Omental fat pad (tissue), 4 donors: ENCODE results near the gene TUBD1. TPM values are rescaled to one million over a fixed set of nuclear protein-coding genes. Genes with fewer than 3 reads are reported as not detected.

Experiments
- ATAC-seq: fragments of 150-250 bp; one replicate; pipeline ENCODE4 v1.9.1; 2016; ENCODE audit warnings: mild to moderate bottlenecking, moderate library complexity; ENCODE audit not compliant: low FRiP score
- DNase-seq: peaks from one replicate; pipeline ENCODE4 v3.0.0-alpha.2; 2019; ENCODE audit warnings: low spot score
- total RNA-seq, 4 donors: library from RNA; depleted of rRNA; stranded (reverse); fragments of >200 nt; gene quantifications; one replicate each; pipeline ENCODE4 v1.1.0, GENCODE V29; 2016
- TF ChIP-seq, protein P1 (sequence below), 3 donors: fragments of 450-650 bp; IDR thresholded peaks; one replicate each; pipeline ENCODE4 v1.5.1; 2016 to 2017; ENCODE audit warnings: antibody characterized with exemption in 3 of 3, mild to moderate bottlenecking in 3 of 3, moderate library complexity in 2 of 3

The TUBD1 gene
- total RNA-seq, 4 donors from 2014 or later = 5.3 to 14.5 (median 7.2) TPM

DNA sequence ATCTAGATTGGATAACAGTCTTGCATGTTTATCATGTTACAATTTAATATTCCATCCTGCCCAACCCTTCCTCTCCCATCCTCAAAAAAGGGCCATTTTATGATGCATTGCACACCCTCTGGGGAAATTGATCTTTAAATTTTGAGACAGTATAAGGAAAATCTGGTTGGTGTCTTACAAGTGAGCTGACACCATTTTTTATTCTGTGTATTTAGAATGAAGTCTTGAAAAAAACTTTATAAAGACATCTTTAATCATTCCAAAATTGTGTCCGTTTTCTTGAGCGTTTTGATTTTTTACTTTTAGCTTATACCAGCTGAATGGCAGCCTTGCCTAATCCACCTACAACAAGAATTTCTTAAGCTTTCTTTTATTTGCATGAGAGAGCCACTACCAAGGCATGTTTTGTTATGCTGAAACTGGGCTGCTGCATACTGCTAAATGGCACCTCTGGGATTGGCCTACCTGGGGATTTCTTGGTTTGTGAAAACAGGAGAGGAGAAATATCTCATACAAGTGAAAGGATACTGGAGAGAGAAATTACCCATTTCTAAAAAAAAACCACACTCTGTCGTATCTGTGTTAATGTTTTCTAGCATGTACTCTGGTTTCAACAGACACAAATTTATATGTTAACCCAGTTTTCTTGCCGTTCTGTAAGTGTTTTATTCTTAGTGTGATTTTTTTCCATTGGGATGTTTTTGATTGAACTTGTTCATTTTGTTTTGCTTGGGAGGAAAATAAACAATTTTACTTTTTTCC lies 52.2 kb downstream of the TUBD1 start:
- TF ChIP-seq, protein P1, sequence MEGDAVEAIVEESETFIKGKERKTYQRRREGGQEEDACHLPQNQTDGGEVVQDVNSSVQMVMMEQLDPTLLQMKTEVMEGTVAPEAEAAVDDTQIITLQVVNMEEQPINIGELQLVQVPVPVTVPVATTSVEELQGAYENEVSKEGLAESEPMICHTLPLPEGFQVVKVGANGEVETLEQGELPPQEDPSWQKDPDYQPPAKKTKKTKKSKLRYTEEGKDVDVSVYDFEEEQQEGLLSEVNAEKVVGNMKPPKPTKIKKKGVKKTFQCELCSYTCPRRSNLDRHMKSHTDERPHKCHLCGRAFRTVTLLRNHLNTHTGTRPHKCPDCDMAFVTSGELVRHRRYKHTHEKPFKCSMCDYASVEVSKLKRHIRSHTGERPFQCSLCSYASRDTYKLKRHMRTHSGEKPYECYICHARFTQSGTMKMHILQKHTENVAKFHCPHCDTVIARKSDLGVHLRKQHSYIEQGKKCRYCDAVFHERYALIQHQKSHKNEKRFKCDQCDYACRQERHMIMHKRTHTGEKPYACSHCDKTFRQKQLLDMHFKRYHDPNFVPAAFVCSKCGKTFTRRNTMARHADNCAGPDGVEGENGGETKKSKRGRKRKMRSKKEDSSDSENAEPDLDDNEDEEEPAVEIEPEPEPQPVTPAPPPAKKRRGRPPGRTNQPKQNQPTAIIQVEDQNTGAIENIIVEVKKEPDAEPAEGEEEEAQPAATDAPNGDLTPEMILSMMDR (IDR thresholded peaks at IDR 0.05) = no peak
- no peak for DNase-seq
- no peak for ATAC-seq

DNA sequence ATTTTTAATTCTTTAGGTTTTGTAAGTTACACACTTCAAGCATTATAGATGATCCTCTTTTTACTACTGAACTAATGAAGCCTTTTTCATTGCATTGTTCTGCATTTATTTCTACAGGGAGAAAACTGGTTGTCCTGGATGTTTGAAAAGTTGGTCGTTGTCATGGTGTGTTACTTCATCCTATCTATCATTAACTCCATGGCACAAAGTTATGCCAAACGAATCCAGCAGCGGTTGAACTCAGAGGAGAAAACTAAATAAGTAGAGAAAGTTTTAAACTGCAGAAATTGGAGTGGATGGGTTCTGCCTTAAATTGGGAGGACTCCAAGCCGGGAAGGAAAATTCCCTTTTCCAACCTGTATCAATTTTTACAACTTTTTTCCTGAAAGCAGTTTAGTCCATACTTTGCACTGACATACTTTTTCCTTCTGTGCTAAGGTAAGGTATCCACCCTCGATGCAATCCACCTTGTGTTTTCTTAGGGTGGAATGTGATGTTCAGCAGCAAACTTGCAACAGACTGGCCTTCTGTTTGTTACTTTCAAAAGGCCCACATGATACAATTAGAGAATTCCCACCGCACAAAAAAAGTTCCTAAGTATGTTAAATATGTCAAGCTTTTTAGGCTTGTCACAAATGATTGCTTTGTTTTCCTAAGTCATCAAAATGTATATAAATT lies 53.0 kb downstream of the TUBD1 start:
- no peak for ATAC-seq
- DNase-seq = no peak
- TF ChIP-seq, protein P1 (IDR thresholded peaks at IDR 0.05) = no peak

DNA sequence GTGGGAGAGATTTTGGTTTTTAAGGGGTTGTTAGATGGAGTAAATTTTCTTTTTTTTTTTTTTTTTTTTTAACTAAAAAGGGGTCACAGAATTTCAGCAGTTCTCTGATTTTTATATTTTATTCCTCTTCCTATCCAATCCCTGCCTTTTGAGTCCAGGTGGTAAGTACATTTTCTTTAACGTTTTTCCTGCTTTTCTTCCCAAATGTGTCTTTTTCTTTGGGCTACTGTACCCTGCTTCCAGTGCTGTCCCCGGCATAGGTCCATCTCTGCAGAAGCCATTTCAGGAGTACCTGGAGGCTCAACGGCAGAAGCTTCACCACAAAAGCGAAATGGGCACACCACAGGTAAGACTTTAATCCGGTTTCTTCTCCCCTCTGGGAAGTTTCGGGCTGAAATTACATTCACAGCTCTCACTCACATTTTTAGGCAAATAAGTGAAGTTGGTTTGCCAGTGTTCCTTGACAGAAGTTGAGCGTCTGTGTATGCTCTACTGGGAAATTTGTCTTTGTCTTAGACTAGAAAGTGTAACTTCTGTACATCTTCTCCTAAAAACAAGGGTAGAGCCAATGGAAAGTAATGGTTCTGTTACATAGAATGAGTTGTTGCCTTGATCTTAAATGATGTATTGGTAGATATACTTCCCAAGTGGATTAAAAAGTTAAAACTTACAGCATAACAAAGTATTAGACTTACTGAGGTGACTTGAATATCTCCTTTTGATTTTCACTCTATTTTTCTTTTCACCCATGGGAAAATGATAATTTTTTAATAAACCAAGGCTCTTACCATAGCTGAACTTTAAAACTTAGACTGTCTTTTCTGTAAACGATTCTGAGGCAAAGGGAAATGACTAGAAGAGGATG lies 54.5 kb downstream of the TUBD1 start:
- ATAC-seq (no peak), DNase-seq (no peak)
- TF ChIP-seq, protein P1 (IDR thresholded peaks at IDR 0.05) = no peak

DNA sequence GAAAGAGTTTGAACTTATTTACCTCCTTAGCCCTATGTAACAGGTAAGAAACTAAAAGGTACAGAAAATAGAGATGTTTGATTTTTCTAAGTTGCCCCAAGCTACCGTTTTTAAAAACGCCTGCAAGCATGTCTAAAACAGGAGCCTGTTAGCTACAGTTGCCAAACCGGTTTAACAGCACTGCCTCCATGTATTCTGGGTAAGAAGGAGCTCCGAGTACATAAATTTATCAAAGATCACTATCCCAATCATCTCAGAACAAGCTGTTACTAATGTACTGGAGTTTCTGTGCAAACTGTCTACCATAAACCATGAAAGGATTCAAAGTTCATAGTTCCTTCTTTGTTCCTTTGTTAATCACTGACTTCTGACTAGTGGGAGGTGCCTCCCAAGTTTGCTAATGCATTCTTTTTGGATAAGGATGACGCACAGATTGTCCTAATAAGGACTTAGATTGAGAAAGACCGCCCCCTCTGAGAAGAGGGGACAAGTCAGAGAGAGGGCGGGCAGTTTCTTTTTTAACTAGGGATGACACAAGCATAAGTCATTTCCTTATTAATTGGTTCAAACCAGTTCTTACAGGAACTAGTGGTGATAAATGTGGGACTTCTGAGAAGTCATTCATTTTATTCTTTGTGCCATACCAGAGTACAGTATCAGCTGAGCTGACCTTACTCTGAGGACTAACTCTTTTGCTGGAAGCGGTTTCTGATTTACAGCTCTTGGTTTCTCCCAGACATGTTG lies 55.3 kb downstream of the TUBD1 start:
- ATAC-seq (peak; percentile 91), DNase-seq (no peak)

DNA sequence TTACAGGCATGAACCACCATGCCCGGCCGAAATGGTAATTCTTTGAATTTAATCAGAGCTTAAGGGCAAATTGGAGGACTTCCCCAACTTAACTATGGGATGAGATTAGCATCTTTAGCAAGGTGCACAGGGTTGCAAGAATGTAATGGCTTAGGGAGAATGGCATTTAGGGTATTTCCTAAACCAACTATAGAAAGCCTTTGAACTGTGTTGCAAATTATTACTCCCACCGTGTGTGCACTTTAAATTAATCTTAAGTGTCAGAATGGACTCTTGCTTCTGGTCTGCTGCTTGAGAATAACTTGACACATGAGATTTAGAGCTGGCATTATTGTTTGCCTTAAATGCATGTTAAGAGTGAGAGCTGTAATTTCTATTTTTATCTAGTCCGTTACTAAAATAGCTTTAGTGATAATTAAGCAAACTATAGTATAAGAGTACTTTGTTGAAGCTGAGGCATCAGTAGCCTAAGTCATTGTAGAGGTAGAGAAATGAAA lies 59.8 kb downstream of the TUBD1 start:
- ATAC-seq (no peak), DNase-seq (no peak)
- TF ChIP-seq, protein P1 (IDR thresholded peaks at IDR 0.05) = no peak

More for the DNA sequence above, 55.3 kb downstream of the TUBD1 start:
- TF ChIP-seq, protein P1 (IDR thresholded peaks at IDR 0.05) = no peak

DNA sequence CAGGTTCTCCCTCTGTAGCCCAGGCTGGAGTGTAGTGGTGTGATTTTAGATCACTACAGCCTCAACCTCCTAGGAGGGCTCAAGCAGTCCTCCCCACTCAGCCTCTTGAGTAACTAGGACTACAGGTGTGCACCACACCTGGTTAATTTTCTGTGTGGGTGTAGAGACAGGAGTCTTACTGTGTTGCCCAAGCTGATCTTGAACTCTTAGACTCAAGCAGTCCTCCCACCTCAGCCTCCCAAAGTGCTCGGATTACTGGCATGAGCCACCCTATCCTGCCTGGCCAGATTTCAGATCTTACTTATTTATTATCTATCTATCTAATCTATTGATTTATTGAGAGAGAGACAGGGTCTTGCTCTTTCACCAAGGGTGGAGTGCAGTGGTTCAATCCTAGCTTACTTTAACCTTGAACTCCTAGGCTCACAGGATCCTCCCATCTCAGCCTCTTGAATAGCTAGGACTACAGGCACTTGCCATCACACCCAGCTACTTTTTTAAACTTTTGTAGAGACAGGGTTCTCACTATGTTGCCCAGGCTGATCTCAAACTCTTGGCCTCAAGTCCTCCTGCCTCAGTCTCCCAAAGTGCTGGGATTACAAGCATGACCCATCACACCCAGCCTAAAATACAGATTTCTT lies 61.8 kb downstream of the TUBD1 start:
- ATAC-seq = no peak
- no peak for DNase-seq
- TF ChIP-seq, protein P1 (IDR thresholded peaks at IDR 0.05) = no peak
